ENCODE measurements around the gene FAT4. TPM values are rescaled to one million over a fixed set of nuclear protein-coding genes. Genes with fewer than 3 reads are reported as not detected.

The FAT4 gene
- total and polyA plus RNA-seq, 9 donors, result 3.8 to 14.2 (median 10.7) TPM

GRCh38 chr4:125325733-125326132 is 11.0 kb downstream of the FAT4 start:
- WGBS, 3 donors, result 94 to 98% (median 95%) methylated on average over 1 of the region's 1 CpG
- no peaks in the 10 kb centered on the region for H3K27me3 ChIP-seq

GRCh38 chr4:125331116-125331515 is 16.4 kb downstream of the FAT4 start:
- Histone ChIP-seq H3K27ac (no peak overlapping the region), H3K4me3 (no peak overlapping the region), H3K9me3 (no peaks in the 10 kb centered on the region), H3K4me1 (ENCODE audit: insufficient read depth) (no peaks in the 10 kb centered on the region), H3K36me3 (no peaks in the 10 kb centered on the region), H3K27me3 (no peaks in the 10 kb centered on the region)
- TF ChIP-seq CTCF (IDR thresholded peaks at IDR 0.05) (no peak), POLR2A (IDR thresholded peaks at IDR 0.05) (no peak), EP300 (IDR thresholded peaks at IDR 0.05) (no peak)
- 90 to 98% (median 94%) methylated on average over 2 of the region's 2 CpGs for WGBS, 3 donors
- no peak for DNase-seq
- intact Hi-C loops (cut with DNase I), result no loop called here

More at GRCh38 chr4:125325733-125326132, 11.0 kb downstream of the FAT4 start:
- Histone ChIP-seq H3K9me3 (no peaks in the 10 kb centered on the region), H3K36me3 (no peaks in the 10 kb centered on the region), H3K27ac (no peak overlapping the region), H3K4me1 (ENCODE audit: insufficient read depth) (peaks cover 2% of the 10 kb centered on the region), H3K4me3 (no peak overlapping the region)
- no peak for DNase-seq
- intact Hi-C loops (cut with DNase I), result no loop called here
- TF ChIP-seq EP300 (IDR thresholded peaks at IDR 0.05) (no peak), POLR2A (IDR thresholded peaks at IDR 0.05) (no peak)

GRCh38 chr4:125334926-125335325 is 20.2 kb downstream of the FAT4 start:
- Histone ChIP-seq H3K27me3 (no peaks in the 10 kb centered on the region), H3K4me3 (no peak overlapping the region), H3K4me1 (ENCODE audit: insufficient read depth) (no peaks in the 10 kb centered on the region), H3K9me3 (no peaks in the 10 kb centered on the region), H3K27ac (no peak overlapping the region), H3K36me3 (no peaks in the 10 kb centered on the region)
- intact Hi-C loops (cut with DNase I), result no loop called here
- 56 to 68% (median 67%) methylated on average over 1 of the region's 1 CpG for WGBS, 3 donors
- no peak for DNase-seq
- TF ChIP-seq CTCF (IDR thresholded peaks at IDR 0.05) (no peak), POLR2A (IDR thresholded peaks at IDR 0.05) (no peak), EP300 (IDR thresholded peaks at IDR 0.05) (no peak)

- TF ChIP-seq POLR2A (IDR thresholded peaks at IDR 0.05) (no peak), CTCF (IDR thresholded peaks at IDR 0.05) (no peak), EP300 (IDR thresholded peaks at IDR 0.05) (no peak)
- WGBS, 3 donors, result 69 to 73% (median 72%) methylated on average over 4 of the region's 4 CpGs
- intact Hi-C loops (cut with DNase I), result no loop called here
- DNase-seq, result no peak
- Histone ChIP-seq H3K4me3 (no peak overlapping the region), H3K27me3 (no peaks in the 10 kb centered on the region), H3K36me3 (no peaks in the 10 kb centered on the region), H3K9me3 (no peaks in the 10 kb centered on the region), H3K27ac (no peak overlapping the region), H3K4me1 (ENCODE audit: insufficient read depth) (no peaks in the 10 kb centered on the region)
These were observed 24.1 kb downstream of the FAT4 start for GRCh38 chr4:125338814-125339213.

- no peaks in the 10 kb centered on the region for H3K36me3 ChIP-seq
- DNase-seq, result no peak
- H3K27me3 ChIP-seq, result no peaks in the 10 kb centered on the region
- H3K4me1 ChIP-seq (ENCODE audit: insufficient read depth), result no peaks in the 10 kb centered on the region
- WGBS, 3 donors, result 97 to 99% (median 98%) methylated on average over 2 of the region's 2 CpGs
- TF ChIP-seq CTCF (IDR thresholded peaks at IDR 0.05) (no peak), POLR2A (IDR thresholded peaks at IDR 0.05) (no peak), EP300 (IDR thresholded peaks at IDR 0.05) (no peak)
- no peak overlapping the region for H3K27ac ChIP-seq
- intact Hi-C loops (cut with DNase I), result no loop called here
- no peaks in the 10 kb centered on the region for H3K9me3 ChIP-seq
- H3K4me3 ChIP-seq, result no peak overlapping the region
These were observed 29.4 kb downstream of the FAT4 start for GRCh38 chr4:125344198-125344597.
